GM10847 (cell line): Measurements from ENCODE around the gene ATG2A.

Experiments
- POLR2A ChIP-seq: IDR thresholded peaks from 2 replicates; pipeline ENCODE4 v1.6.1; 2011; ENCODE audit not compliant: insufficient read length; ENCODE audit errors: extremely low read depth

ATG2A gene

GRCh38 chr11:64915376-64915887 is 1.6 kb downstream of the ATG2A start:
- TF ChIP-seq POLR2A = no peak

DNA sequence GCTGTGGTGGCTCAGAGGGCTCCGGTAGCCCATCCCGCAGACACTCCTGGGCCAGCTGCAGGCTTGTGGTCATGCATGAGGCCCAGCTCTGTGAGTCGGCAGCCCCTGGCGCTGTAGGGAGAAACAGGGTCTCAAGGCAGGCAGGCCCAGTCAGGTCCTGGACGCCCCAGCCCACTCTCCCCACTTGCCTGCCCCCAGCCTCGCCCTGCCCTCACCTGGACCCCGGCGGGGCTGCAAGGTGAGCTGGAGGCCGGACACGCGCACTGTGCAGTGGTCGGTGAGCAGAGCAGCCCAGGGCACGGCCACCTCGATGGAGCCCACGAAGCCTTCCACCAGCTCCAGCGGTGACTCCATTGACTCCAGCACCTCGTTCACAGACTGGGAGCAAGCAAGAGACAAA is 2.9 kb downstream of the ATG2A start:
- TF ChIP-seq POLR2A = no peak

DNA sequence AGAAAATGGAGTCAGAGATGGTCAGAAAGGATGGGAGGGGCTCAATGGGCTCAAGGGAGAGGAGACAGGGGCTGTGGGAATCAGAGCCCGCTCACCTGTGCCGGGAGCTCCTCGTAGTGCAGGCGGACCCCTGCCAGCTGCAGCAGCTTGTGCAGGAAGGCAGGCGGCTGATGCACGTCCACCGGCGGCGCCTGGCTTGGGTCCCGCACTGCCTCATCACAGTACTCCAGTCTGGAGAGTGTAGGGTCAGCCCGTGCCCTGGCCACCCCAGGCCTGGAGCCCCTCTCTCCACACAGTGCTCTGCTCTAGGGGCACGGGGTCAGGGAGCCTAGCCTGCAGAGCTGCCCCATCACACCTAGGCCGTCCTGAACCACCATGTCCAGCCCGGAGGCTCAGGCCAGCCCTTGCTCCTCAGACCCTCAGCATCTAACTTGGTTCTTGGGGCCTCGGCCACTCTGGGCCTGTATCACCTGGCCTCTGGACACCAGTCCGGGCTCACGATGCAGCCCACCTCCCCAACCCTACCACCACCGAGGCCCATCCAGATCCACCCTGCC is 3.8 kb downstream of the ATG2A start:
- no peak for TF ChIP-seq POLR2A

DNA sequence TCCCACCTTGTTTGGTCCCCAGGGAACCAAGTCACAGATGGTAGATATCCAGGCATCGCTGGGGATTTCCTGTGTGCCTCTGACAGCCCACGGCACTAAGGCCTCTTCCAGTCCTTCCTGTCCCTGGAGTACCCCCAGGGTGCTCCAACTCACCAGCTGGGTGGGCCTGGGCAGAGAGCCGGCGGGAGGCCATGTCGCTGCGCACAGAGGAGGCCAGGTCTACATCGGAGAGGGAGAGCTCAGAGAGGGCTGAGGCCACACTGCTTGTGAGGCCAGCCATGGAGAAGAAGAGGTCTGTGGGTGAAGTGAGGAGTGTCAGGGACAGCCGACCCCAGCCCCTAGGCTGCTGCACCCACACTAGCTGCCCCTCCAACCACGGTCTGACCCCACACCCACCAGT is 5.3 kb downstream of the ATG2A start:
- TF ChIP-seq POLR2A = no peak

DNA sequence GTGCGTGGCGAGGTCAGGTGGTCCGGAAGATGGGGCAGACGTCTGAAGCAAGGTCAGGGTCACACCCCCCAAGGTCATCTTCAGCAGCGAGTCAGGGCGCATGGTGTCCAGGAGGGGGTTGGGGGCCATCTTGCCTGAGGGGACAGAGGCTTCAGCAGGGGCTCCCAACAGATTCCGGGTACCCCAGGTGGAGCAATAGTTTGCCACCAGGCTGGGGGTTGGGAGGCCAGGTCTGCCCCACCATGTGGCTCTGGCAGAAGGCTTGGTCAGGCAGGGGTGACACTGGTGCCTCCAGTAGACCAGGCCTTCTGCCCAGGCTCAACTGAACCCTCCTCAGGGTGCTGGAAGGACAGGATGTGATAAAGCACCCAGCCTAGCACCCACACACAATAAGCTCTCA is 5.9 kb downstream of the ATG2A start:
- TF ChIP-seq POLR2A = no peak

- no peak for TF ChIP-seq POLR2A
Measured at GRCh38 chr11:64910451-64911093, 6.4 kb downstream of the ATG2A start.

DNA sequence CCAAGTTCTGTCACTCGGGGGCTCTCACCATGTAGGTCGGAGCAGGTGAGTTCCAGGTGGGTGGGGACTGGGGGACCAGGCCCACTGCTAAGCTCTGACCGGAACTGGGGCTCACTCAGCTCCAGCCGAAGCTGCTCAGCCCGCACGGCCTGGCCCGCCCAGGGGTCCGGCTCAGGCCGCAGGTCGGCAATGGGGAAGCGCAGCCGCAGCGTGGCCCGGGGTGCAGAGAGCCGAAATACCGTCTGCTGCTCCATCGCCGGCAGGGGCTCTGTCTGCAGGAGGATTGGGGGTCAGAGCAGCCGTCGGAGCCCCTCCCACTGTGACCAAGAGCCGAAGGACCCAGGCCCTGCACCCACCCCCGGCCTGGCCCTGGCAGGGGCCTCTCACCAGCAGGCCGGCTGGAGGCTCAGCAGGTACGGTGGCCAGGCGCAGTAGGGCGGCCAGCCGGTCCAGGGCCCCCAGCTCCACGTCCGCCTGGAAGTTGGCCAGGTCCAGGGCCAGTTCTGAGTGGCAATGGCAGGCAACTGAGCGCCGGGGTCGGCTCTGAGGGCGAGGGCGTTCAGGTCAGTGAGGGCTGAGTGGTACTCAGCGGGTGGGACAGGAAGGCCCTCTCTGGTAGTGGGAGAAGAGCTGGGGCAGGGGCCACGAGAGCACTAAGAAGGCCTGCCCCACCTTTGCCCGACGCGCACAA is 7.2 kb downstream of the ATG2A start:
- no peak for TF ChIP-seq POLR2A

DNA sequence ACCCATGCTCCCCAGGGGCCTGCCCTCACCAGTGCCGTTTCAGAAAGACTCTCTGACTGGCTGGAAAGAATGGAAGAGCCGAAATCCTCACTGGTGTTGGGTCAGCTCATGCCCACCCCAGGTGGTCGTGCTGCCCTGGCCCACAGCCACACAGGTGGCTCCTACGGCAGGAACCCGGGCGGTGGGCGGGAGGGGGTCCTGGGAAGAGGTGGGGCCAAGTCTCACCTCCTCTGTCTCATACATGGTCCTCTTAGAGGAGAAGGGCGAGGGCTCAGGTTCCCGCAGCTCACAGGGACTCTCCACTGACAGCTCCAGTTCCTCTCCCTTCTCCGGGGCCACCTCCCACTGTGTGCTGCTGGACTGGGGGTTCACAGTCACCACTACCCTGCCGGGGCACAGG is 8.2 kb downstream of the ATG2A start:
- no peak for TF ChIP-seq POLR2A

- no peak for TF ChIP-seq POLR2A
Measured at GRCh38 chr11:64906314-64906635, 10.7 kb downstream of the ATG2A start.

DNA sequence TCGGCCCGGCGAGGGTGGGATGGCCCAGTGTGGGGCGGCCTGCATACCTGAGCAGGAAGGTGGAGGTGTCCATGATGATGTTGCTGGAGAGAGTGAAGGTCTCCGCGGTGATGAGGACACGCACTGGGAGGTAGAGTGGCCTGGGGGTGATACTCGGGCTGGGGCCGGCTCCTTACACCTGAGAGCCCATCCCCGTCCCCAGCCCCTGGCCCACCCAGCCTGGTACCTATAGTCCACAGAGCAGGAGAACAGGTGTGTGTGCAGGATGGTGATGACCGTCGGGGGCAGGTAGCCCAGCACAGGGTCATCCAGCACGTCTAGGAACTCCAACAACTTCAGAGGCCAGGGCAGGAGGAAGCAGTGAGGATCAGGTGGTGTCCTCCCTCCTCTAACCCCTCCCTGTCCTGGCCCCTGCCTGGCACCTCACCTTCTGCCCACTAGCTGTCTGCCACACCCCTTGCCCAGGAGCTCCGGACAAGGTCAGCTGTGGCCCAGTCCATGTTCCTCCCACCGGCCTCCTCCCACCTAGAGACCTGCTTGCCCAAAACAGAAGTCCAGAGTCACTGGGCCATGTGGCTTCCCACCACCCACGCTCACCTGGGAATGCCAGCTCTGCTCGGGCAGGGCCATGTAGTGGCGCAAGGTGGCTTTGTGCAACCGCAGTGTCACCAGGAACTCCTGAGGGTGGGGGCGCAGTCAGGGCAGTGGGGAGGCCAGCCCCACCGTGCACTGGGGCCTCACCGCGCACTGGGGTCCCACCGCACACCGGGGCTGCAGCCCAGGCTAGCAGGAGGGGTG is 11.3 kb downstream of the ATG2A start:
- TF ChIP-seq POLR2A = no peak

DNA sequence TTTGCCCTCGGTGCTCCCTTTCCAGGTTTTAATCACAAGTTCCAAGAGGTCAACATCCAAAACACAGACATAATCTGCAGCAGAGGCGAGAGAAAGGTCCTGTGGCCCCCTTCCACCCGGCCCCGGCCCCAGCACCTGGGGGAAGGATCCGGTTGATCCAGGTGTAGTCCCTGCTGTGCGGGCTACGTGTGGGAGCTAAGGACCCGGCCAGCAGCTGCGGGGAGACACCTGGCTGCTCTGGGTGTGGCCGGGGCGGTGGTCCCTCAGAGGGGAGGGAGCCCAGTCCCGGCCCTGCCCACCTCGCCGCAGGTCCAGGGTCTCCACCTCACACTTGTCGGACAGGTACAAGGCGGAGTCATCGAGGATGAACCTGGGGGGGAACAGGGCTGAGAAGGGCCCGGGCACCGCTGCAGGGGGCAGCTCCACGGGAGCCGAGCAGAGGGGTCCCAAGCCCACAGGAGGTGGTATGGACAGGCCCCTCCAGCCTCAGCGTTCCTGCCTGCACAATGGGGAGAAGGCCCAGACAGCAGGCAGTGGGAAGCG is 13.6 kb downstream of the ATG2A start:
- no peak for TF ChIP-seq POLR2A

DNA sequence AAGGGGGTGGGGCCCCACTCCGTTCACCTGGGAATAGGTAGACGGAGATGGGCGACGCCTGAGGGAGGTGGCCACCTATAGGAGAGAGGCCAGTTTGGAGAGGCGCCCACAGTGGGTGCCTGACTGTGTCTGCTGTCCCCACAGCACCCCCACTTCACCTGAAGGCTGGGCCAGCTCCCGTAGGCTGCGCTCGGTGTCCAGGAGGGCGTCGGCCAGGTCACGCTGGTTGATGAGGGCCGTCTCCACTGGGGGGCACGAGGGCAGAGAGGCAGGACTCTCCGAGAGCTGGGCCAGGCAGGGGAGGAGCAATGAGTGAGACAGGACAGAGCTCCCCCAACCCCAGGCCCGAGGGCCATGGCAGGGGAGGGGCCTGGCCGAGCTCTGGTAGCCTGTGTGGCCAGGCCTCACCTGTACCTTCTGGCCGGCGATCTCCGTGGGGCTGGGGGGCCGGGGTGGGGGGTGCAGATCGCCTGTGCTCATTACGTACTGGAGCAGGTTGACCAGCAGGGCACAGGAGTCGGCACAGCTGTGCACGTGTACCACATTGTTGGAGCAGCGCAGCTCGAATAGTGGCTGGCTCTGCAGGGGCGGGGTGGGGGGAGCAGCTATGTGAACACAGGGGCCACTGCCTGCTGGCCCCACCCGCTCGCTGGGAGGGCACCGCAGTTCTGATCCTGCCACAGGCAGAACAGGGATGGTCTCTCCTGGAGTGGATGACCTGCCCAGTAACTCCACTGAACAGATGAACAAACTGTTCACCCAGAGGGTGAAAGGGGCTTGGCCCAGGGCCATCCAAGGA is 14.7 kb downstream of the ATG2A start:
- TF ChIP-seq POLR2A = no peak

DNA sequence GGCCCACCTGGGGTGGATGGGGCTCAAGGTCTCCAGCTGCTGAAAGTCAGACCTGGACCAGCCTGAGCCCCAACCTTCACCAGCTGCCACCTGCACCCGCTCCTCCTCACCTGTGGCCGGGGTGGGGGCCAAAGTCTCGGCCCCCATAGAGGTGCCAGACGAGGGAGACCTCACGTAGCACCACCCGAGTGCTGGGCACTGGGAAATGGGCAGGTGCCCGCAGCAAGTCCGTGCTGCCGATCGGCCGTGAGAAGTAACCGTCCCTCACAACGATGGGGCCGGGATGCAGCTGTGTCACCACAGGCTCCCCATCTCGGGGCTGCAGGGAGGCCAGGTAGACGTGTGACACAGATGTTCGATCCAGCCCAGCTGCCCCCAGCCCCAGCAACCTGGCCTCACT is 16.2 kb downstream of the ATG2A start:
- TF ChIP-seq POLR2A = no peak

- no peak for TF ChIP-seq POLR2A
Measured at GRCh38 chr11:64900263-64900678, 16.7 kb downstream of the ATG2A start.

DNA sequence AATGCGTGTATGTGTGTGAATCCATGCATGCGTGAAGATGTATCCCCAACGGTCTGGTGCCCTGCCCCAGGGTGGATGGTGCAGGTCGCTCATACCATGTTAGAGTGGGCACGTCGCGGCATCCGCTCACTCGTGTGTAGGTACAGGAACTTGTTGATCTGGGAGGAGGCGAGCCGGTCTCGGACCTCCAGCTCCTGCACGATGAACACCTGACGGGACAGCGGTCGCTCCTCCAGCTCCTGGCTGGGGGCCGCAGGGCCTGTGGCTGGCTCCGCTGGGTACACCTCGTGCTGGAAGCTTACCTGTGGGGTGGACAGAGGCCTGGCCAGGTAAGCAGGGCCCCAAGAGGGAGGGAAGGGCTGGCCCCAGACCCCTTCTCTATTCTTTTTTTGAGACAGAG is 18.5 kb downstream of the ATG2A start:
- TF ChIP-seq POLR2A = no peak
